Stimulated activated naive CD8-positive, alpha-beta T cell treated with anti-CD3 and anti-CD28 coated beads, Interleukin-15, Interleukin-2, amounts not matched to agents 100 U/mL and 50 U/mL, for 24 hours (primary cell): ENCODE measurements around the gene DCUN1D2.

ENCODE experiments used
- ATAC-seq: fragments of 150-1000 bp; cut with Tn5 transposase; one replicate; pipeline ENCODE4 v1.10.0; 2021
- DNase-seq: peaks from one replicate; pipeline ENCODE4 v3.0.0; 2021

DCUN1D2 gene

DNA sequence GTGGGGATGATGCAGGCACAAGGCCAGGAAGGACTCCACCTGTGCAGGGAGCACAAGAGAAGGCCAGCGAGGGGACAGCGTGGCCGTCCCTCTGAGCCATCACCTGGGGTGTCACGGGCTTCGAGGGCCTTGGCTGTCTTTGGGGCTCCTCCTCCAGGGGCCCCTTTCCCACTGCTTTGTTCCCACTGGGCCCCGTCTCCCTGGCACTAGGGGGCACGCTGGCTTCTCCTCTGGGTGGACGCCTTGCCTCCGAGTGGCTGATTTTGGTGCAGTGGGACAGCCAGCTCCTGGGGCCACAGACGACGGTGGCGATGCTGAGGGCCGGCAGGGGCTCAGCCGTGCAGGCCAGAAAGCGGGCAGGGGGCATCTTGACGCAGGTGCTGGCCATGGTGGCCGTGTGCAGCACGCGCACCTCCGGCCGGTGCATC lies 83.4 kb downstream of the DCUN1D2 start:
- DNase-seq, result no peak

DNA sequence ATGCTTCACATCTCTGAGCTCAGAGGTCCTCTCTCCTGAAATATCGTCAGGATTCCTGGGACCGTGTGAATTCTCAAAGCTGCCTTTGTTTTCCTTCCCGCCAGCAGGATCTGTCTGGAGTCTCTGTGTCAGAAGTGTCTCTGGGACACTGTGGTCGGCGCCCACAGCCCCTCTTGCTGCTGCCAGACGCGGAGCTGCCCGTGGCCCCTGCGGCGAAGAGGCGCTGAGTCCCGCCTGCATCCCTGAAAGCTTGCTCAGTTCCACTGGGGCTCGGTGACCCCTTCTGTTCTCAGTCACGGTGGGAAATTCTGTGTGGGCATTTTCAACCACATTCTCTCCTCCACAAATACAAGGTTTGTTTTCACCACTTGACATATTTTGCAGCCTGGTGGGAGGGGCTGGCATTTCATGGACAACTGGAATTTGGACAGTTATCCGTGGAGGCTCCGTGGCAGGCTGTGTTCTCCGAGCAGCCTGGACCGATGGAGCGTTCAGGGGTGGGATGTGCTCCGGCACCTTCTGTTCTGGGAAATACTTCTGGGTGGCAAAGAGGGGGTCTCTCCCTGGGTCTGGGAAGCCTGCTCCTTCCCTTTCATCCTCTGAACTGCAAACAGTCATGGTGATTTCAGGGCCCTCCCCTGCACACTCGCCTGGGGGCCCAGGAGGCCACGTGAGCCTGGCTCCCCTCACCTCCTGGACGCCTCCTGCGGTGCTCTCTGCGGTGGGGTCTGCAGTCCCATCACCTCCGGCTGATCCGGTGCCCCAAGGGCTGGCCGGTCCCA lies 84.0 kb downstream of the DCUN1D2 start:
- no peak for DNase-seq
- ATAC-seq, result no peak

More for the DNA sequence above, 83.4 kb downstream of the DCUN1D2 start:
- no peak for ATAC-seq
